Stimulated activated CD8-positive, alpha-beta memory T cell treated with anti-CD3 and anti-CD28 coated beads, Interleukin-7, amount 100 ng/mL, for 24 hours (primary cell): ENCODE measurements around the gene PALLD.

Experiments used
- DNase-seq: peaks from one replicate; pipeline ENCODE4 v3.0.0-alpha.2; 2020; ENCODE audit warnings: low read depth

Gene PALLD

DNA sequence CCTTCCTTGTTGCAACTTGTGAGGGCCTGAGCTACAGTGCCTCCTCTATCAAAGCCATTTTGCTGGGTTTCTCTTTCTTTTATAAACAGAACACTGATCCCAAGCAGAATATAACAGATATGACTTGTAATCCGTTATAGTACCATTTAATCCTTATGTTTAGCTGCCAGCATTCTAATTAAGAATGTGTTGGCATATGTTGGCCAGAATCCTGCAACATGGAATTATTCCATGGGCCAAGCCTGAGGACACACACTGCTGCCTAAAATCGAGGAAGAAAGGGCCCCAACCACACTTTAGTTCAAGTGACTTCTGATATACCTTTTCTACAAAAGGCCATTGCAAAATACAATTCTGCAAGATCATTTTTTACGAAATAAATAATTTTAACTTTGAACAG, 28.0 kb downstream of the PALLD start:
- DNase-seq = no peak

GRCh38 chr4:168527560-168527959, 30.7 kb downstream of the PALLD start:
- no peak for DNase-seq

- DNase-seq = no peak
These were observed 31.5 kb downstream of the PALLD start for GRCh38 chr4:168528131-168528949.

DNA sequence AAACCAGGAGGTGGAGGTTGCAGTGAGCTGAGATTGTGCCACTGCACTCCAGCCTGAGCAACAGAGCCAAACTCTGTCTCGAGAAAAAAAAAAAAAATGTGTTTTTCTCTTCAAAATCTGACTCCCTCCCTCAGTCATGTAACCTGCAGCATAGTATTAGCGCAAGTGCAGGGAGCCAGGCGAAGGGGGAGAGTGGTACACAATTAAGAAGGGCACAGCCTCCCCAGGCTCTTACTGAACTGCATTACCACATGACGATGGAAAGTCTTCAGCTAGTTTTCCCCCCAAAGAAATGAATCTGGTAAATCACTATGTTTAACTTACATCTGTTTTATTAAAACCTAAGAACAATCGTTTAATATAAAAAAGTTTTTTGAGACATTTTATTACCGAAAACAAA, 32.4 kb downstream of the PALLD start:
- DNase-seq = no peak

- DNase-seq = no peak
These were observed 34.5 kb downstream of the PALLD start for GRCh38 chr4:168531305-168531704.

DNA sequence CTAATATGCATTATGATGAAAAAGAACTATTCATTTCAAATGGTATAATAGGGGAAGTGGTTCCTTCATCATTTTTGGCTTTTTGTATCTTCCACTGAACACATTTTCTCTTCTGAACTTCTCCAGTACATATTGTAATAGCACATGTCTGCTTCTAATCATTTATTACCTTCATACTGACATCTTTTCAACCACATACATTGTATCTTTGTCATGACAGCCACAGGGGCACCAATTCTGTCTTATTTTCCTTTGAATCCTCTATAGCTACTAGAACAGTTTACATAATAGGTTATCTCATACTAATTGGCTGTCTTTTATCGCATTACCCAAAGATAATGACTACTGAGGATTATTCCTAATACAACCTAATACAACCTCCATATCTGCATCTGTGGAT, 37.7 kb downstream of the PALLD start:
- DNase-seq = no peak

DNA sequence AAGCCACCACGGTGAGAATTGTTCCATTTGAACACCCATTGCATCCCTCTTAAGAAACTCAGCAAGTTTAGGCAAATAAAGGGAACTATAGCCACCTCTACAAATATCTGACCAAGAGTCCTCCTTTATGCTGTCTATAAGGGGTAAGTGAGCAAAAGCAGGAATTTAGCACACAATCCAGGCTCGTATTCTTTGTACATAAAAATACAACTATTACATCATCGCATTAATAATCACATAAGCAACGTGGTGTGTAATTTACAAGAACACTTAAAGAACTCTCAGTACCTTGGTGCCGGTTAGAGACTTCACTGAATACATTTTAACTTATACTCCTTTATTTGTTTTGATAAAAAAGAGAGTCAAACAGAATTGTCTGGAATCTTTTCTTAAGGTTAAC, 38.8 kb downstream of the PALLD start:
- DNase-seq = no peak

DNA sequence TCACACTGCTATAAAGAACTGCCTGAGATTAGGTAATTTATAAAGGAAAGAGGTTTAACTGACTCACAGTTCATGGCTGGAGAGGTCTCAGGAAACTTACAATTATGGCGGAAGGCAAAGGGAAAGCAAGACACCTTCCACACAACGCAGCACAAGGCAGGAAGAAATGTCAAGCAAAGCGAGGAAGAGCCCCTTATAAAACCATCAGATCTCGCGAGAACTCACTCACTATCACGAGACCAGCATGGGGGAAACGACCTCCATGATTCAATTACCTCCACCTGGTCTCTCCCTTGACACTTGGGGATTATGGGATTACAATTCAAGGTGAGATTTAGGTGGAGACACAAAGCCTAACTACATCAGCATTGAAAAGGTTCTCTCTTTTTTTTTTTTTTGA, 39.6 kb downstream of the PALLD start:
- no peak for DNase-seq

GRCh38 chr4:168537086-168537485, 40.2 kb downstream of the PALLD start:
- DNase-seq = no peak

DNA sequence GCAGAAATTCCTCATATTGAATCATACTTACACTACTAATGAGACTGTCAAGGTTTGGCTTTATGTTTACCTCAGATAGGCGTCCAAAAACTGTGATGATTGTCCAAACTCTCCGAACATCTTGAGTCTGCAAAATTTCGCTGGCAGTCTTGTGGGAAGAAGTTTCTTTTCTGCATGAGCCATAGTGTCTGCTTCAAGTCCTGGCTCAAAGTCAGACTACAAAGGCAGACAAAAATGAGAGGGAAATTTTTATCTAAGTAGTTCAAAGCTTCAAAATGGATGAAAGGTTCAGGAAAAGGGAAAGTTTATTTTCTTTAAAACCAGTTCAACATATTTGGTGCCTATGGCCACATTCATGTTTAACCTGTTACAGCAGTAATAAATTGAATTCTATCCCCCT, 40.7 kb downstream of the PALLD start:
- DNase-seq = no peak

DNA sequence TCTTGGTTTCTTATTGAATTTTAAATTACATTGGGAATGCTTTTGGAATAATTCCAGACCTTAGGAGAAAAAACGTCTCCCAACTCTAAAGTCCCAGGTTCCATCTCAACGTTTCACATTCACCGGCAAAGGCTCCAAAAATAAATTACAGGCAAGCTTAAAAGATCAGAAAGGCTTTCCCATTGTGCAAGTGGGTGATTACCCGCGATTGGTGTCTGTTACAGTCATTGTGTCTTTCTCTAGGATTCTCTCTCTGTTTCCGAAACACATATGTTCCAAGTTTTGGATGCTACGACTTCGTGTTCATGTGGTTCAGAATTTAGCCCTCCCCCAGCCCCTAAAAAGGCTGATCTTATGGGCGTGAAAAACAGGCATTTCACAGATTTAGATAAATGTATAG, 41.8 kb downstream of the PALLD start:
- DNase-seq = no peak

GRCh38 chr4:168540086-168540485, 43.2 kb downstream of the PALLD start:
- DNase-seq = no peak

- no peak for DNase-seq
These were observed 43.8 kb downstream of the PALLD start for GRCh38 chr4:168540503-168541265.

- no peak for DNase-seq
These were observed 44.6 kb downstream of the PALLD start for GRCh38 chr4:168541266-168541953.

GRCh38 chr4:168549143-168549542, 52.3 kb downstream of the PALLD start:
- no peak for DNase-seq

DNA sequence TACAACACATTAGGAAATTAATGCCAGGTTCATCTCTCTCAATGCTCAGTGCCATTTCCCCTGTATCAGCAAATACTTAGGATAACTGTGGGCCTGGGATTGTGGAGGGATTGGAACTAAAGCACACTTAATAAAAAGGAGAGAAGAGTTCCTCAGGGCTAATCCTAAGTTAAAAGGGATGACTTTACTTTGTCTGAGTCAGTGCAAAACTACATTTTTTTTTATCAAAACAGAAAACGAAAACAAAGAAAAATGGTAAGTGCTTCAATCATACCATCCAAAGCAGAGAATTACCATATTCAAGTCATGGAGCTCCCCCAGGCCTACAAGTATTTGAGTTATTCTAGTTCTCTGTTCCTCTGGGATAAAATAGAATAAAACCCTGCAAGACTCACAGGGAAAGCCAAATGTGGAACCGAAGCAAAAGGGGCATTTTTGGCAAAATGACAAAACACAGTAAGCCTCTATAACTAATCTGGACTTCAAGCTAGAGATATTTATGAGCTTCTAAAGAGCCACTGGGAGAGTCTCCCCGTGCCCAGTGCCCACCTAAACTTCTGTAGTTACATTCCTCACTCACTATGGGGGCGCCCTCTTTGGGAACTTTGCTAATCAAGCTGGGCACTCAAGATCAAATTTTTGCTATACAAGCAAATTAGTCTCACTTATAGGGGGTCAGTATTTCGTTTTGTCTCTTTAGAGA, 53.4 kb downstream of the PALLD start:
- DNase-seq = no peak

DNA sequence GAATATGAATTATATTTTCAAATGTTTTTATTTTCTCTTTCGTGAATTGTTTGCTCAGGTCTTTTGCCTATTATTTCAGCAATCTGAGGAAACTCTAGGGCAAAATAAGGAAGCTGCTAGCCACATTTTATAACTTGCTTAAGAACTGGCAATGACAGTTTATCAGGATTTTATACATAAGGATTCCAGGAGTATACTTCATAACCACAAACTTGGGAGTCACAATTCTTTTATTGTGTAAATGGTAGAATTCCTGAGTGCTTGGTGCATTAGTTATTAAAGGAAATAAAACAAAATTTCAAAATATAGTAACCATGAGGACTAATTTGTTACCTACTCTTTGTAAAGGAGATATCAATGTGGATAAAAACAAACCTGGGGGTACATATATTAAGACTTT, 54.4 kb downstream of the PALLD start:
- DNase-seq = no peak

GRCh38 chr4:168551945-168552695, 55.3 kb downstream of the PALLD start:
- DNase-seq = no peak

DNA sequence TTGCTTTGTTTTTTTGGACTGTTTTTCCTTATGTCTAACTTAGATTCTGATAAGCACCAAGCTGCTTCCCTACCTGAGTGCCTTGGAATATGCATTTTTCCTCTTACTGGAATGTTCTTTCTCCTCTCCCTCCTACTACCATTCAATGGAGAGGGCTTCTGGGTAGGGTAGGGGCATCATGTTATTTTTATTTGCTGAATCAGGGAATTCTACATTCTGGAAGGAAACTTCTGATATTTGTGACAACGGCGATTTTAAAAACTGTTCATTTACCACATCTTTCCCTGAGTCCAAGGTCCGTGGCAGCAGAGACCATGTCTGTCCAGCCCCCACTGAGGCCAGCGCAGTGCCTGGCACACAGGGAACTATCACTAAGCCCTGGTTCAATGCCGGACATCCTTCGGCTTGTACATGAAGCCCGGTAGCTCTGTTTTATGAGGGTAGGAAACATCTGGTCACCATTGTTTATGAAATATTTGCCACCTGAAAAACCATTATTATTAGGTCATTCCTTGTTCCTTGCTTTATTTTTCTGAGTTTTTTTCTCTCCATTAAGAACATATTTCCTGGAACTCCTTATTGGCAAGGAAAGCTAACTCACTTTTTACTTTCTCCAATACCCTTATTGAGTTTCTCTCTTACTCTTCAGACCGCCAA, 57.0 kb downstream of the PALLD start:
- no peak for DNase-seq

DNA sequence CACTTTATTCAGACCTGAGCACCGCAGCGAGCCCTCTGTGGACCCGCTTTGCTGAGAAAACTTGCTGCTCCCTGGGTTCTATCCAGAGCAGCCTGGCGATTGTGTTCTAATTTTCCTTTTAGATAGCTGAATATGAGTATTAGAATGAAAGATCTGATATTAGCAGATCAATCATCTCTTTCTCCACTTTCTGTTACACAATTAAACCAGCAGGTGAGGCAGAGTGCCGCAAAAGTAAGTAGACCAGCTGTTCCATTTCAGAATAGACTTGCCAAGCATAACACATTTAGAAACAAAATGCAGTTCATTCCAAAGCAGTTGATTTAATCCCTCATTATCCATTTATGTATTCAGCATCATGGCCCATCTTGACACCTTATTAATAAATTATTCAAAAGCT, 58.6 kb downstream of the PALLD start:
- no peak for DNase-seq

- DNase-seq = no peak
These were observed 60.8 kb downstream of the PALLD start for GRCh38 chr4:168557658-168558057.
